ENCODE measurements around the gene MTERF4. TPM values are rescaled to one million over a fixed set of nuclear protein-coding genes. Genes with fewer than 3 reads are reported as not detected.

MTERF4 gene
- polyA plus RNA-seq, 3 donors, result 15.5 to 37.4 (median 17.8) TPM

- no peak overlapping the region for H3K4me2 ChIP-seq (replicated peaks; ENCODE audit: extremely low read depth, low read length, poor library complexity, severe bottlenecking)
- no peaks in the 10 kb centered on the region for H4K20me1 ChIP-seq (ENCODE audit: insufficient read depth, low read length)
- no peak overlapping the region for H3K4me3 Mint-ChIP-seq
- peak overlapping the region in 1 of 7 donors; percentile 11 for H3K27ac Mint-ChIP-seq
- peaks cover 29 to 30% of the 10 kb centered on the region in 2 donors for H3K36me3 Mint-ChIP-seq
- H3K27me3 ChIP-seq (ENCODE audit: control insufficient read depth in 2 of 2, insufficient read depth in 2 of 2, low read length in 2 of 2), result no peaks in the 10 kb centered on the region
- H3K4me1 ChIP-seq (ENCODE audit: control insufficient read depth in 1 of 2, insufficient read depth in 2 of 2, low read length in 2 of 2), result no peaks in the 10 kb centered on the region
- H3K9ac ChIP-seq (ENCODE audit: insufficient read depth, low read length, poor library complexity, severe bottlenecking), result no peak overlapping the region
- peaks cover 15 to 33% of the 10 kb centered on the region in 2 donors for H3K36me3 ChIP-seq (replicated peaks in 1 of 2; ENCODE audit: control insufficient read depth in 1 of 2, insufficient read depth in 2 of 2, low read length in 2 of 2)
- intact Hi-C loops (cut with micrococcal nuclease), result no loop called here
- H3K9me3 ChIP-seq (replicated peaks in 1 of 2; ENCODE audit: control insufficient read depth in 1 of 2, insufficient read depth in 1 of 2, low read length in 2 of 2), result no peaks in the 10 kb centered on the region
- H3K9me3 Mint-ChIP-seq, result peaks cover 0 to 2% (median 0%) of the 10 kb centered on the region in 7 donors
- no peak overlapping the region for H3K27ac ChIP-seq (ENCODE audit: low read depth in 1 of 2, low read length in 2 of 2)
- WGBS (ENCODE audit: insufficient coverage), result 88% methylated on average over 13 of the region's 14 CpGs
- no peaks in the 10 kb centered on the region for H3K4me1 Mint-ChIP-seq
- no peak overlapping the region for H2AFZ ChIP-seq (ENCODE audit: insufficient read depth, low read depth, low read length, poor library complexity, severe bottlenecking)
- DNase-seq, result no peak
- no peak overlapping the region for H3K4me3 ChIP-seq (replicated peaks in 1 of 3; ENCODE audit: low read depth in 2 of 3, low read length in 3 of 3)
- no peak for TF ChIP-seq CTCF (IDR thresholded peaks at IDR 0.05)
- peaks cover 0 to 4% (median 0%) of the 10 kb centered on the region in 3 donors for H3K27me3 Mint-ChIP-seq (ENCODE audit: low read depth in 3 of 3)
- no peaks in the 10 kb centered on the region for H3K79me2 ChIP-seq (ENCODE audit: insufficient read depth, low read length)
Observed at GRCh38 chr2:241082341-241083090, 19.6 kb downstream of the MTERF4 start.

- peaks cover 24 to 26% of the 10 kb centered on the region in 2 donors for H3K36me3 Mint-ChIP-seq
- Histone ChIP-seq H3K4me1 (ENCODE audit: control insufficient read depth in 1 of 2, insufficient read depth in 2 of 2, low read length in 2 of 2) (no peaks in the 10 kb centered on the region), H3K79me2 (ENCODE audit: insufficient read depth, low read length) (no peaks in the 10 kb centered on the region), H3K9ac (ENCODE audit: insufficient read depth, low read length, poor library complexity, severe bottlenecking) (no peak overlapping the region), H3K9me3 (replicated peaks in 1 of 2; ENCODE audit: control insufficient read depth in 1 of 2, insufficient read depth in 1 of 2, low read length in 2 of 2) (no peaks in the 10 kb centered on the region), H3K4me2 (replicated peaks; ENCODE audit: extremely low read depth, low read length, poor library complexity, severe bottlenecking) (no peak overlapping the region), H3K36me3 (replicated peaks in 1 of 2; ENCODE audit: control insufficient read depth in 1 of 2, insufficient read depth in 2 of 2, low read length in 2 of 2) (peaks cover 9 to 25% of the 10 kb centered on the region in 2 donors), H4K20me1 (ENCODE audit: insufficient read depth, low read length) (no peaks in the 10 kb centered on the region), H3K27ac (ENCODE audit: low read depth in 1 of 2, low read length in 2 of 2) (no peak overlapping the region), H2AFZ (ENCODE audit: insufficient read depth, low read depth, low read length, poor library complexity, severe bottlenecking) (no peak overlapping the region), H3K4me3 (replicated peaks in 1 of 3; ENCODE audit: low read depth in 2 of 3, low read length in 3 of 3) (no peak overlapping the region), H3K27me3 (ENCODE audit: control insufficient read depth in 2 of 2, insufficient read depth in 2 of 2, low read length in 2 of 2) (no peaks in the 10 kb centered on the region)
- peaks cover 0 to 4% (median 0%) of the 10 kb centered on the region in 3 donors for H3K27me3 Mint-ChIP-seq (ENCODE audit: low read depth in 3 of 3)
- intact Hi-C loops (cut with micrococcal nuclease), result no loop called here
- no peak for TF ChIP-seq CTCF (IDR thresholded peaks at IDR 0.05)
- no peaks in the 10 kb centered on the region for H3K4me1 Mint-ChIP-seq
- 97% methylated on average over 20 of the region's 28 CpGs for WGBS (ENCODE audit: insufficient coverage)
- no peak for DNase-seq
- no peak overlapping the region for H3K27ac Mint-ChIP-seq
- H3K9me3 Mint-ChIP-seq, result no peaks in the 10 kb centered on the region
- no peak overlapping the region for H3K4me3 Mint-ChIP-seq
Observed at GRCh38 chr2:241081643-241082340, 20.3 kb downstream of the MTERF4 start.
